B cell (primary cell): ENCODE results near the gene STAP1. TPM values are rescaled to one million over a fixed set of nuclear protein-coding genes. Genes with fewer than 3 reads are reported as not detected.
A peak's percentile ranks its signal among the peaks of the same experiment; 100 is the strongest.

ENCODE experiments used
- ATAC-seq: fragments of 200-7000 bp; cut with Tn5 transposase; one replicate; pipeline ENCODE4 v1.10.0; 2021; ENCODE audit warnings: low read depth, mild to moderate bottlenecking, moderate number of reproducible peaks, moderate library complexity
- CTCF ChIA-PET: fragments of 350-600 bp; sonication (Branson Sonifier 250); formaldehyde crosslinking; loops from one replicate; lab custom pipeline; 2021; ENCODE audit warnings: antibody characterized with exemption, inconsistent platforms; lab: Charles Lee
- POLR2A ChIA-PET: fragments of 350-600 bp; sonication (Branson Sonifier 250); formaldehyde crosslinking; loops from one replicate; lab custom pipeline; 2021; ENCODE audit warnings: antibody characterized with exemption; lab: Charles Lee
- DNase-seq: peaks from one replicate; pipeline ENCODE4 v3.0.0; 2013
- H2AFZ ChIP-seq: 2 replicates; pipeline ENCODE4 v1.6.1; 2012; ENCODE audit warnings: mild to moderate bottlenecking, low read depth, low read length; ENCODE audit not compliant: insufficient read depth, poor library complexity, severe bottlenecking
- H3K27ac ChIP-seq, 2 donors: 1 replicate in 1 of 2; 2 replicates in 1 of 2; pipeline ENCODE4 v1.5.1; 2012 to 2013; ENCODE audit warnings: low read length in 2 of 2, mild to moderate bottlenecking in 2 of 2, moderate library complexity in 1 of 2
- H3K27me3 ChIP-seq, 4 experiments: fragments of 200-600 bp in 1 of 4; sonication (generic) in 1 of 4; replicated peaks in 1 of 4; 1 replicate in 2 of 4; 2 replicates in 2 of 4; pipeline versions ENCODE4 v1.6.1 to v1.7.0; 2013 to 2016; ENCODE audit warnings: low read length in 3 of 4, mild to moderate bottlenecking in 2 of 4, mixed read lengths in 1 of 4, moderate library complexity in 1 of 4; ENCODE audit not compliant: insufficient read depth in 4 of 4, control insufficient read depth in 3 of 4; ENCODE audit errors: control extremely low read depth in 1 of 4
- H3K36me3 ChIP-seq, 2 experiments: replicated peaks in 1 of 2; 1 replicate in 1 of 2; 2 replicates in 1 of 2; pipeline versions ENCODE4 v1.6.1 to v1.7.1; 2013; ENCODE audit warnings: low read length in 1 of 2; ENCODE audit not compliant: insufficient read depth in 2 of 2, control insufficient read depth in 1 of 2; ENCODE audit errors: control extremely low read depth in 1 of 2, extremely low read depth in 1 of 2
- H3K4me1 ChIP-seq, 2 donors: fragments of 200-600 bp in 1 of 2; sonication (generic) in 1 of 2; 1 replicate in 1 of 2; 2 replicates in 1 of 2; pipeline versions ENCODE4 v1.5.1 to v1.6.1; 2013 to 2017; ENCODE audit warnings: low read length in 2 of 2; ENCODE audit not compliant: control insufficient read depth in 2 of 2, insufficient read depth in 2 of 2
- H3K4me2 ChIP-seq: replicated peaks from 2 replicates; pipeline ENCODE3; 2012; ENCODE audit warnings: mild to moderate bottlenecking, low read depth, low read length; ENCODE audit not compliant: poor library complexity, severe bottlenecking
- H3K4me3 ChIP-seq, 5 experiments: fragments of 200-600 bp in 1 of 5; sonication (generic) in 1 of 5; 1 replicate in 3 of 5; 2 replicates in 2 of 5; pipeline versions ENCODE4 v1.5.1 to v1.7.0; 2011 to 2016; ENCODE audit warnings: low read length in 4 of 5, mild to moderate bottlenecking in 4 of 5, low read depth in 2 of 5, control low read depth in 1 of 5, moderate library complexity in 1 of 5; ENCODE audit not compliant: insufficient read depth in 1 of 5; ENCODE audit errors: control extremely low read depth in 1 of 5, extremely low read depth in 1 of 5
- H3K79me2 ChIP-seq: fragments of 200-600 bp; sonication (generic); one replicate; pipeline ENCODE4 v1.6.0; 2016; ENCODE audit warnings: low read length; ENCODE audit not compliant: control insufficient read depth, insufficient read depth
- H3K9ac ChIP-seq: fragments of 200-600 bp; sonication (generic); 2 replicates; pipeline ENCODE4 v1.6.1; 2017; ENCODE audit warnings: mild to moderate bottlenecking, low read length, moderate library complexity
- H3K9me3 ChIP-seq, 3 donors: one replicate each; pipeline versions ENCODE4 v1.6.1 to v1.7.1; 2013; ENCODE audit warnings: low read length in 2 of 3; ENCODE audit not compliant: control insufficient read depth in 2 of 3, insufficient read depth in 1 of 3; ENCODE audit errors: control extremely low read depth in 1 of 3
- H4K20me1 ChIP-seq: 2 replicates; pipeline ENCODE4 v1.6.0; 2012; ENCODE audit warnings: mild to moderate bottlenecking, low read length; ENCODE audit not compliant: insufficient read depth, control insufficient read depth, poor library complexity, severe bottlenecking
- H3K27ac Mint-ChIP-seq: one replicate; pipeline ENCODE4 v1.8.0; 2021; ENCODE audit warnings: mixed read lengths
- H3K27me3 Mint-ChIP-seq: one replicate; pipeline ENCODE4 v1.8.0; 2021; ENCODE audit warnings: mixed read lengths
- H3K4me1 Mint-ChIP-seq: one replicate; pipeline ENCODE4 v1.8.0; 2021; ENCODE audit warnings: mixed read lengths
- H3K4me3 Mint-ChIP-seq: one replicate; pipeline ENCODE4 v1.8.0; 2021; ENCODE audit warnings: mixed read lengths
- H3K9me3 Mint-ChIP-seq: one replicate; pipeline ENCODE4 v1.8.0; 2022; ENCODE audit warnings: mixed read lengths; ENCODE audit not compliant: insufficient read depth
- EZH2 ChIP-seq: IDR thresholded peaks from 2 replicates; pipeline ENCODE4 v1.6.1; 2012; ENCODE audit warnings: borderline replicate concordance, low read depth, mild to moderate bottlenecking, moderate library complexity, low read length; ENCODE audit not compliant: insufficient read depth, poor library complexity, severe bottlenecking
- WGBS: methylation state at CpG from one replicate; pipeline ENCODE4 v1.1.5; 2013; ENCODE audit warnings: missing lambda C conversion rate; ENCODE audit not compliant: insufficient coverage; 5-methylcytosine and 5-hydroxymethylcytosine counted together
- intact Hi-C: fragments of 100-400 bp; cut with micrococcal nuclease; formaldehyde crosslinking; loops from one replicate; pipeline ENCODE4 v1.10.0; 2022
- polyA plus RNA-seq: library from polyadenylated mRNA; depleted of rRNA; stranded (reverse); fragments of >200 nt; gene quantifications from 2 replicates; pipeline ENCODE4 v1.2.3, GENCODE V29; 2012
- total RNA-seq, 2 donors: library from RNA; stranded (reverse); fragments of 120-200 nt in 1 of 2; gene quantifications; 1 replicate in 1 of 2; 2 replicates in 1 of 2; pipeline versions ENCODE4 v1.2.3 to v1.2.4, GENCODE V29; 2013 to 2022
- TF ChIP-seq, protein P1 (sequence below): fragments of 200-600 bp; IDR thresholded peaks from one replicate; pipeline ENCODE4 v1.8.0; 2022; ENCODE audit warnings: antibody characterized with exemption, mild to moderate bottlenecking

Gene STAP1
- total and polyA plus RNA-seq, 2 donors (not counting 1 experiment from before 2014, with no cell fraction given): 52.6 to 63.0 TPM

DNA sequence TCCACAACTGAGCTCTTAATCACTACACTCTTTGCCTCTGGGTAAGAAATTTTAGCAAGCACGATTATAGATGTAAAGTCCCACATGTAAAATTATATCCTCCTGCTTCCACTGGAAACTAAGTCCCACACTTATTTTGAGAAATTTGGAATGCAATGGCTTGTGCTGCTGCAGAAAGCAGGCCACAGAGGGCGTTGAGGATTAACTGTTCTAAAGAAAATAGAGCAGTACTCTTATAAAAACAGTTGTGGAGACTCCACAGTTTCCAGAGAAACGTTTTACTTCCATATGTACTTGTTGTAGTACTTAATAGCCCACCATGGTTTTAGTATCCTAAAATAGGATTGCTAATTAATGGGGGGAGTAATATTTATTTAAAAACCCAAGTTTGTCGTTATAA, 11.6 kb upstream of the STAP1 start:
- H3K27me3 Mint-ChIP-seq: no peaks in the 10 kb centered on the region
- no CpG with 5 or more reads among the region's 4 CpGs for WGBS
- Histone ChIP-seq H3K27me3 (no peaks in the 10 kb centered on the region), H2AFZ (peak overlapping the region; percentile 38), H3K4me2 (no peak overlapping the region), H3K4me3 (no peak overlapping the region), H4K20me1 (no peaks in the 10 kb centered on the region), H3K79me2 (peaks cover 56% of the 10 kb centered on the region), H3K9me3 (no peaks in the 10 kb centered on the region), H3K9ac (no peak overlapping the region), H3K36me3 (peaks cover 0 to 11% of the 10 kb centered on the region in 2 experiments), H3K4me1 (peaks cover 32 to 33% of the 10 kb centered on the region in 2 donors), H3K27ac (no peak overlapping the region)
- intact Hi-C loops: no loop called here
- CTCF ChIA-PET: interaction anchor here (1.0 to 2.2 kb wide), 6 partner anchors 9 to 365 kb away, joined by 3 to 9 read pairs (median 3); no protein-coding TSS in a partner anchor
- peak overlapping the region; percentile 3 for H3K27ac Mint-ChIP-seq
- ATAC-seq: no peak
- POLR2A ChIA-PET: interaction anchor here (0.6 kb wide), 1 partner anchor 15 kb away, joined by 4 read pairs; no protein-coding TSS in a partner anchor
- DNase-seq: no peak
- no peaks in the 10 kb centered on the region for H3K9me3 Mint-ChIP-seq
- H3K4me3 Mint-ChIP-seq: no peak overlapping the region
- peaks cover 53% of the 10 kb centered on the region for H3K4me1 Mint-ChIP-seq
- TF ChIP-seq, protein P1, sequence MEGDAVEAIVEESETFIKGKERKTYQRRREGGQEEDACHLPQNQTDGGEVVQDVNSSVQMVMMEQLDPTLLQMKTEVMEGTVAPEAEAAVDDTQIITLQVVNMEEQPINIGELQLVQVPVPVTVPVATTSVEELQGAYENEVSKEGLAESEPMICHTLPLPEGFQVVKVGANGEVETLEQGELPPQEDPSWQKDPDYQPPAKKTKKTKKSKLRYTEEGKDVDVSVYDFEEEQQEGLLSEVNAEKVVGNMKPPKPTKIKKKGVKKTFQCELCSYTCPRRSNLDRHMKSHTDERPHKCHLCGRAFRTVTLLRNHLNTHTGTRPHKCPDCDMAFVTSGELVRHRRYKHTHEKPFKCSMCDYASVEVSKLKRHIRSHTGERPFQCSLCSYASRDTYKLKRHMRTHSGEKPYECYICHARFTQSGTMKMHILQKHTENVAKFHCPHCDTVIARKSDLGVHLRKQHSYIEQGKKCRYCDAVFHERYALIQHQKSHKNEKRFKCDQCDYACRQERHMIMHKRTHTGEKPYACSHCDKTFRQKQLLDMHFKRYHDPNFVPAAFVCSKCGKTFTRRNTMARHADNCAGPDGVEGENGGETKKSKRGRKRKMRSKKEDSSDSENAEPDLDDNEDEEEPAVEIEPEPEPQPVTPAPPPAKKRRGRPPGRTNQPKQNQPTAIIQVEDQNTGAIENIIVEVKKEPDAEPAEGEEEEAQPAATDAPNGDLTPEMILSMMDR: no peak
- TF ChIP-seq EZH2: no peak

DNA sequence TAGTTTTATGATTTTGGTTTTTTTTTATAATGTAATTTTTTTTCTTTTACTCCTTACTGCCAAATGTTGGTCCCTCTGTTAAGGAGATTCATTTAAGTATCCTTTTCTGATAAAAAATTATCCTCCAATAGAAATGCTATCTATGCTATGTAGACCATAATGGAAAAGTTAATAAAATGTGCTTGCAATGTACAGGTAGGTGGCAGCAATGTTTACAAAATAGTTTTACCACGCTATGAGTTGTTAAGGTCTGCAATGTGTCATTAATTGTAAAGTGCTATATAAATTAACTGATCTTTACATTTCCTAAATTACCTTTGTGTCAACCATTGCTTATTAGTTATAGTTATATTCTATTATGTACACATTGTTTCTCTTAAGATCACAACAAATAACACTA, 9.4 kb upstream of the STAP1 start:
- Histone ChIP-seq H3K27ac (peak overlapping the region in 1 of 2 donors; percentile 79), H3K9ac (no peak overlapping the region), H3K79me2 (peaks cover 53% of the 10 kb centered on the region), H3K4me2 (peak overlapping the region; percentile 25), H3K4me3 (peak overlapping the region in 1 of 5 experiments; percentile 0), H3K4me1 (peaks cover 35 to 38% of the 10 kb centered on the region in 2 donors), H3K27me3 (no peaks in the 10 kb centered on the region), H4K20me1 (no peaks in the 10 kb centered on the region), H2AFZ (peak overlapping the region; percentile 0), H3K9me3 (no peaks in the 10 kb centered on the region), H3K36me3 (no peaks in the 10 kb centered on the region)
- Mint-ChIP-seq H3K4me3 (peak overlapping the region; percentile 80), H3K27me3 (no peaks in the 10 kb centered on the region), H3K4me1 (peaks cover 44% of the 10 kb centered on the region), H3K9me3 (no peaks in the 10 kb centered on the region), H3K27ac (peak overlapping the region; percentile 88)
- intact Hi-C loops: loop anchor here (1.0 kb wide), 4 partner anchors 26 to 197 kb away; partner anchors contain the start of gene UBA6
- ChIA-PET CTCF (interaction anchor here (0.9 to 2.5 kb wide), 18 partner anchors 10 to 365 kb away, joined by 3 to 21 read pairs (median 6); partner anchors contain the start of genes STAP1 and UBA6), POLR2A (interaction anchor here (2.0 kb wide), 1 partner anchor 20 kb away, joined by 6 read pairs; no protein-coding TSS in a partner anchor)
- peak; percentile 72 for DNase-seq
- no CpG with 5 or more reads among the region's 1 CpG for WGBS
- no peak for ATAC-seq
- no peak for TF ChIP-seq EZH2
- TF ChIP-seq, protein P1: peak; percentile 83
